T-helper 1 cell treated with Interleukin-12 subunit alpha and Interleukin-12 subunit beta and Interleukin-4 antibody, amounts not matched to agents 30 μg/mL and 1 μg/mL, for 36 hours (primary cell): ENCODE results near the gene UBA1.
A peak's percentile ranks its signal among the peaks of the same experiment; 100 is the strongest.

ENCODE experiments used
- H3K27ac Mint-ChIP-seq: one replicate; pipeline ENCODE4 v1.8.0; 2021; ENCODE audit warnings: mild to moderate bottlenecking, mixed read lengths
- H3K27me3 Mint-ChIP-seq: one replicate; pipeline ENCODE4 v1.8.0; 2021; ENCODE audit warnings: low read depth, mixed read lengths
- H3K36me3 Mint-ChIP-seq: one replicate; pipeline ENCODE4 v1.8.0; 2021; ENCODE audit warnings: low read depth, mixed read lengths
- H3K4me1 Mint-ChIP-seq: one replicate; pipeline ENCODE4 v1.8.0; 2021; ENCODE audit warnings: low read depth, mixed read lengths
- H3K4me3 Mint-ChIP-seq: one replicate; pipeline ENCODE4 v1.8.0; 2021; ENCODE audit warnings: mild to moderate bottlenecking, moderate library complexity, mixed read lengths
- H3K9me3 Mint-ChIP-seq: one replicate; pipeline ENCODE4 v1.8.0; 2021; ENCODE audit warnings: mixed read lengths

Gene UBA1

DNA sequence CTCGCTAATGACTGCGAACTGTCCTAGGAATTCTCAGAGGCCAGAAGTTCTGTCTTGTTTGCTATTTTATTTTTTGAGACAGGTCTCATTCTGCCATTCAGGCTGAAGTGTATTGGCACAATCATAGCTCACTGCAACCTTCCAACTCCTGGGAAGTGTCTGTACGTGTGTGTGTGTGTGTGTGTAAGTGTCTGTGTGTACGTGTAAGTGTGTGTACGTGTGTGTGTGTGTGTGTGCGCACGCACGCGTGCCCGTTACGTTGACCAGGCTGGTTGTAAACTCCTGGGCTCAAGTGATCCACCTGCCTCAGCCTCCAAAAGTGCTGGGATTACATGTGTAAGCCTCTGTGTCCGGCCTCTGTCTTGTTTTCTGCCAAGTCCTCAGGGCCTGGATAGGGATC is 14.5 kb downstream of the UBA1 start:
- Mint-ChIP-seq H3K27ac (no peak overlapping the region), H3K4me1 (peaks cover 6% of the 10 kb centered on the region), H3K27me3 (no peaks in the 10 kb centered on the region), H3K9me3 (no peaks in the 10 kb centered on the region), H3K36me3 (peaks cover 37% of the 10 kb centered on the region), H3K4me3 (no peak overlapping the region)

DNA sequence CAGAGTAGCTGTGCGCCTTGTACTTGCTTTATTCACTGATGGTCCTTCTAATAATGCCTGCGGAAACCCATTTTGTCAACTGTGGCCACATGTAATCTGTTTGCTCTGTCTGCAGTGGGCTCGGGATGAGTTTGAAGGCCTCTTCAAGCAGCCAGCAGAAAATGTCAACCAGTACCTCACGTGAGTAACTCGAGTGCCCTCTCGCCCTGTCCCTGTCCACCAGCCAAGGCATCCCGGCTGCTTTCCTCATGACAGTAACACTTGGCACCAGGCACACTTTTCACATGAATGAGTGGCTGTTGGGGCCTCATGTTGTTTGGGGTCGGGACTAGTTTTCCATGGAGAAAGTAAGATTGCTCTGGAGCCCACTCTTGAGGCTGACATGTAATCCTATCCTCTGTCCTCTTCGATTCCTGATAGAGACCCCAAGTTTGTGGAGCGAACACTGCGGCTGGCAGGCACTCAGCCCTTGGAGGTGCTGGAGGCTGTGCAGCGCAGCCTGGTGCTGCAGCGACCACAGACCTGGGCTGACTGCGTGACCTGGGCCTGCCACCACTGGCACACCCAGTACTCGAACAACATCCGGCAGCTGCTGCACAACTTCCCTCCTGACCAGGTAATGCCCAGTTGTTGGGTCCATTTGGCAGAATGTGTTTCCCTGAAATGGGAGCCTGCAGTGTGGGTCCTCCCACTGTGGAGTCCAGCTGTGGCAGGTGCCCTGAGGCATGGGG is 16.0 kb downstream of the UBA1 start:
- Mint-ChIP-seq H3K27me3 (no peaks in the 10 kb centered on the region), H3K27ac (no peak overlapping the region), H3K9me3 (no peaks in the 10 kb centered on the region), H3K4me3 (no peak overlapping the region), H3K36me3 (peaks cover 40% of the 10 kb centered on the region), H3K4me1 (peaks cover 6% of the 10 kb centered on the region)

DNA sequence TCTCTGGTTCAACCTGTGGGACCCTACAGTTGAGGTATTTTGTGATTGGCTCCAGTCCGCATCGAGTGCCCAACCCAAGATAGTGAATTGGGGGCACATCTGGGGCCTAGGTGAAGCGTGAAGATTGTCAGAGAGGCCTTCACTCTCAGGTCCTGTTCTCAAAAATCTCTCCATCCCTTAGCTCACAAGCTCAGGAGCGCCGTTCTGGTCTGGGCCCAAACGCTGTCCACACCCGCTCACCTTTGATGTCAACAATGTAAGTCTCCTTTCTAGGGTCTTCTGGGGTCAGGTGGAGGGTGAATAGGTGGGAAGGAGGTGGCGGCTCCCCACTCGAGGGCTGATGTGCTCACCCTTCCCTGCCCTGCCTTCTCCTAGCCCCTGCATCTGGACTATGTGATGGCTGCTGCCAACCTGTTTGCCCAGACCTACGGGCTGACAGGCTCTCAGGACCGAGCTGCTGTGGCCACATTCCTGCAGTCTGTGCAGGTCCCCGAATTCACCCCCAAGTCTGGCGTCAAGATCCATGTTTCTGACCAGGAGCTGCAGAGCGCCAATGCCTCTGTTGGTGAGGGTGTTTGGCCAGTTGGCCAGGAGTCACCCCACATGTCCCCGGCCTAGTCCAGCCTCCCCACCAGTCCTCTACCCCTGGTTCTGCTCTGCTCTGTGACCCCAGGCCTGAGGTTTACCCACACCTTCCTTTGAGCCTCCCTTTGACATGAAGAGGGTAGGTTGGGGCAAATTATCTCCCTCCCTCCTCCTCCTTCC is 17.2 kb downstream of the UBA1 start:
- Mint-ChIP-seq H3K27ac (no peak overlapping the region), H3K4me3 (no peak overlapping the region), H3K27me3 (no peaks in the 10 kb centered on the region), H3K4me1 (peaks cover 6% of the 10 kb centered on the region), H3K36me3 (peaks cover 43% of the 10 kb centered on the region), H3K9me3 (no peaks in the 10 kb centered on the region)

DNA sequence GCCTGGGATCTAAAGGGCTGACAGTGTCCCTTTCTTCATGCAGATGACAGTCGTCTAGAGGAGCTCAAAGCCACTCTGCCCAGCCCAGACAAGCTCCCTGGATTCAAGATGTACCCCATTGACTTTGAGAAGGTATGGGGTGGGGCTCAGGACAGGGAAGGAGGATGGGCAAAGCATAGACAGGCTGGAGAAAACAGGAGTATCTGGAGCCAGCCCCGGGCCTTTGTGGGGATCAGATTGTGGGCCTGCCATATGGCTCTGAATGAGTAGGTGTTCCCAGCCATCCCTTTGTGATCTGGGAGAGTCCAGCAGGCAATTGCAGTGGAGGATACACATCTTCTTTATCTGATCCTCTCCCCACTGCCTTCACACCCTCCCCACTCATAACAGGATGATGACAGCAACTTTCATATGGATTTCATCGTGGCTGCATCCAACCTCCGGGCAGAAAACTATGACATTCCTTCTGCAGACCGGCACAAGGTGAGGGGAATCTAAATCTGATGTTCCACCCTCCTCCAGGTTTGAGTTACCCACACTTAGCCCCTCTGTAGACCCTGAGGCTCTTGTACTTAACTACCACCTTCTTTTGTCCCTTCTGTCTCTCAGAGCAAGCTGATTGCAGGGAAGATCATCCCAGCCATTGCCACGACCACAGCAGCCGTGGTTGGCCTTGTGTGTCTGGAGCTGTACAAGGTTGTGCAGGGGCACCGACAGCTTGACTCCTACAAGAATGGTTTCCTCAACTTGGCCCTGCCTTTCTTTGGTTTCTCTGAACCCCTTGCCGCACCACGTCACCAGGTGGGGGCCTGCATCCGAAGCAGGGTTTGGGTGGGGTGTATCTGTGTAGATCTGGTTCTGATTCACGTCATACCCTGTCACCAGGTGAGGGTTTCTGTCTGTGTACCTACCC is 19.0 kb downstream of the UBA1 start:
- Mint-ChIP-seq H3K36me3 (peaks cover 37% of the 10 kb centered on the region), H3K27ac (no peak overlapping the region), H3K27me3 (no peaks in the 10 kb centered on the region), H3K4me1 (peaks cover 12% of the 10 kb centered on the region), H3K9me3 (no peaks in the 10 kb centered on the region), H3K4me3 (no peak overlapping the region)

DNA sequence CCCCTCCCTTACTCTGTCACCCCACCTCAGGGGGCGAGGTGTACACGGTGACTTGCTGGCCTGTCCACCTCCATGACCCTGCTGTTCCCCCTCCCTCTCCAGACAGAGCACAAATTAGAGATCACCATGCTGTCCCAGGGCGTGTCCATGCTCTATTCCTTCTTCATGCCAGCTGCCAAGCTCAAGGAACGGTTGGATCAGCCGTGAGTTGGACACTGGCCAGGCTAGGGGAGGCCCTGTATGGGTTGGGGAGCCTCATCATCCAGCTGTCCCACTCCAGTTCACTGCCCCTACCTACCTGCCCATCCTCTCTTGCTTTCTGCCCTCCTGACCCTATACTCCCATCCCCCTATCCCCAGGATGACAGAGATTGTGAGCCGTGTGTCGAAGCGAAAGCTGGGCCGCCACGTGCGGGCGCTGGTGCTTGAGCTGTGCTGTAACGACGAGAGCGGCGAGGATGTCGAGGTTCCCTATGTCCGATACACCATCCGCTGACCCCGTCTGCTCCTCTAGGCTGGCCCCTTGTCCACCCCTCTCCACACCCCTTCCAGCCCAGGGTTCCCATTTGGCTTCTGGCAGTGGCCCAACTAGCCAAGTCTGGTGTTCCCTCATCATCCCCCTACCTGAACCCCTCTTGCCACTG is 20.9 kb downstream of the UBA1 start:
- peaks cover 33% of the 10 kb centered on the region for H3K36me3 Mint-ChIP-seq
- peaks cover 15% of the 10 kb centered on the region for H3K4me1 Mint-ChIP-seq
- H3K27me3 Mint-ChIP-seq, result no peaks in the 10 kb centered on the region
- H3K27ac Mint-ChIP-seq, result no peak overlapping the region
- H3K9me3 Mint-ChIP-seq, result no peaks in the 10 kb centered on the region
- H3K4me3 Mint-ChIP-seq, result no peak overlapping the region

DNA sequence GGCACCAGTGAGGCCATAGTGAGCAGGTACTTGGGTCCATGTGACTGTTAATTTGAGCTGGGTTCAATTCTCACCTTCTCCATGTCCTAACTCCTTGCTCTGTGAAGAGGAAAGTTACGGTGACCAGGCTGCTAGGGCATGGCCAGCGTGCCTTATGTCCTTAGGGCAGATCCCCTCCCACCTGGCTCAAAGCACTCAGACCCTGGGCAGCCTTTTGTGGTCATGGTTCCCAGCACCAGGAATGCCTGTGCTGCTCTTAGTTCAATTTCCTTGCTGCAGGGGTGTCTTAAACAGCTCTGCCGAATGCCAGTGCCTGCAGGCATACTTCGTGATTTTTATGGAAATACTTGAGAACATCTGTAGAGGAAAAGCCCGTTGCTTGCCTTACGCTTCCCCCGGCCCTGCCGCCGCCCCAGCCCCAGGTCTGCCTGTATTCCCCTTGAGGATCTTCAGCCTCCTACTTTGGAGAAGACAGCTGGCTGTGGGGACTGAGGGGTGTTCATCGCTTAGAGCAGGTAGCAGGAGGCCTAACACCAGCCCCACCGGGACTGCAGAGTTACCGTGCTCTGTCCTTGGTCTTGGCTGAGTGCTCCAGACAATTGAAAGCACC is 21.8 kb downstream of the UBA1 start:
- no peaks in the 10 kb centered on the region for H3K9me3 Mint-ChIP-seq
- H3K36me3 Mint-ChIP-seq, result peaks cover 32% of the 10 kb centered on the region
- H3K4me3 Mint-ChIP-seq, result no peak overlapping the region
- peaks cover 23% of the 10 kb centered on the region for H3K4me1 Mint-ChIP-seq
- no peaks in the 10 kb centered on the region for H3K27me3 Mint-ChIP-seq
- no peak overlapping the region for H3K27ac Mint-ChIP-seq

DNA sequence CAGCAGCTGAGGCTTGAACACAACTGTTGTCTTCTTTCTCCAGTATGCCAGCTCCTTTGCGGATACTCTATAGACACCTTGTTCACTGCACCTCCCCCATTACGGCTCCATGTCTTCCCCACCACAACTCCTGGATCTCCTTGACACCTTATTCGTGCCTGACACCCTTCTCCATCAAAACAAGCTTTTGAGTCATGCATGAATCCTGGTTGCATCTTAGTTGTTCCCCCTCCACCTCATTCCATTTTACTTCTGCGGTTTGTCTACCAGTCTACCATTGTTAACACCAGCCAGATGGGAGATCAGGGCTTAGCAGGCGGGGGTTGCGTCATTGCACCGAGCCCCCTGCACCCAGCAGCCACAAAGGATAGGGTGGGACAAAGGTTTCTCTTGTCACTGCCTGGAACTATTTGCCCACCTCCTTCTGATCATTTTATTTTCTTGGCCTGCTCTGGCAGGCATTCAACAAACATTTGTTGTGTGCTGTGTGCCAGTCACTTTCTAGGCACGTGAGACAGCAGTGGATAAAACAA is 22.8 kb downstream of the UBA1 start:
- H3K36me3 Mint-ChIP-seq, result peaks cover 29% of the 10 kb centered on the region
- H3K4me1 Mint-ChIP-seq, result peaks cover 29% of the 10 kb centered on the region
- no peaks in the 10 kb centered on the region for H3K27me3 Mint-ChIP-seq
- peak overlapping the region; percentile 93 for H3K4me3 Mint-ChIP-seq
- no peaks in the 10 kb centered on the region for H3K9me3 Mint-ChIP-seq
- peak overlapping the region; percentile 100 for H3K27ac Mint-ChIP-seq

DNA sequence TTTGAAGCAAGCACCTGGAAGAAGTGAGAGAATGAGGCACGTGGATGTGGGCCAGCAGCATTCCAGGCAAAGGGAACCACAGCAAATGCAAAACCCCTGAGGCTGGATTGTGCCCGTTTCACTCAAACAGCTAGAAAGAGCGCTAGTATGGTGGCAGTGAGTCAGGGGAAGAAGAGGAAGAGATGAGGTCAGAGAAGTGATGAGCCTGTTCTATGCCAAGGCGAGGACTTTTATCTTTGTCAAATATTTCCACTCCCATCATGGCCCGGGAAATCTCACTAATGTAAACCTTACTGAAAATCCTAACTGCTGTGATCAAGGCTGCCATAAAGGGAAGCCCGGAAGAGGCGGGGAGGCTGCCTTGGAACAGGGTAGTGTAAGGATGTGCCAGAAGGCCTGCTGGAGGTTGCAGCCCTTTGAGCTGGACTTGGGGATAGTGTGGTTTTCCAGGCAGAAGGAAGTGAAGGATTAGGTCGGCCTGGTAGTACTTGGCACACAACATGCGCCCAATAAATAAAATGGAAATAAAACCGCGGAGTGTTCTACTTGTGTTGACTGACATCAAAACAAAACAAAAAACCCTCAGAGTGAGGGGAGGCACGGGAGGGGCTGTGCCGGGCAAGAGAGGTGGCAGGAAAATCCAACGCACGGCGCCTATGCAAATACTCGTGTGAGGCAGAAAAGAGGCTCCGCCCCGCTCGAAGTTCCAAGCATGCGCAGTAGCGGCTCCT is 23.7 kb downstream of the UBA1 start:
- Mint-ChIP-seq H3K4me3 (peak overlapping the region; percentile 93), H3K36me3 (peaks cover 21% of the 10 kb centered on the region), H3K4me1 (peaks cover 26% of the 10 kb centered on the region), H3K9me3 (no peaks in the 10 kb centered on the region), H3K27ac (peak overlapping the region; percentile 100), H3K27me3 (no peaks in the 10 kb centered on the region)

DNA sequence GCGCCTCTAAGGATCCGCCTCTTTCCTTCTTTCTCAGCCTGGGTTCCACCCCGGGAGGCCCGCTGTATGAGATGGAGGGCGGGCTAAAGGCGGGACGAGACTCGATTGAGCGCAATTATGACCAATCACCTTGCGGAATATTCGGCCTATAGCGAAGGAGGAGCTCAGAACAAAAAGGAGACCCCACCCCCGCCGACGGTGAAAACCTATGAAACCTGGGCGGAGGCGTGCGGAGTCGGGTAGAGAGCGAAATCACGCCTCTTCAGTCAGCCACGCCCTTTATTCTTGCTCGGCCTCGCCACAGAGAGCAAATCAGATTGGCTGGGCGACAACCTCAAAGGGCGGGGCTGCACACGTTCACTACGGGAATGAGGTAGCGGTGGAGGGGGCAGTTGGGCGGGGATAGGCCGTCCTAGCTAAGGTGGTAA is 24.2 kb downstream of the UBA1 start:
- Mint-ChIP-seq H3K4me3 (peak overlapping the region; percentile 93), H3K9me3 (no peaks in the 10 kb centered on the region), H3K4me1 (peaks cover 26% of the 10 kb centered on the region), H3K27ac (peak overlapping the region; percentile 100), H3K27me3 (no peaks in the 10 kb centered on the region), H3K36me3 (peaks cover 19% of the 10 kb centered on the region)

DNA sequence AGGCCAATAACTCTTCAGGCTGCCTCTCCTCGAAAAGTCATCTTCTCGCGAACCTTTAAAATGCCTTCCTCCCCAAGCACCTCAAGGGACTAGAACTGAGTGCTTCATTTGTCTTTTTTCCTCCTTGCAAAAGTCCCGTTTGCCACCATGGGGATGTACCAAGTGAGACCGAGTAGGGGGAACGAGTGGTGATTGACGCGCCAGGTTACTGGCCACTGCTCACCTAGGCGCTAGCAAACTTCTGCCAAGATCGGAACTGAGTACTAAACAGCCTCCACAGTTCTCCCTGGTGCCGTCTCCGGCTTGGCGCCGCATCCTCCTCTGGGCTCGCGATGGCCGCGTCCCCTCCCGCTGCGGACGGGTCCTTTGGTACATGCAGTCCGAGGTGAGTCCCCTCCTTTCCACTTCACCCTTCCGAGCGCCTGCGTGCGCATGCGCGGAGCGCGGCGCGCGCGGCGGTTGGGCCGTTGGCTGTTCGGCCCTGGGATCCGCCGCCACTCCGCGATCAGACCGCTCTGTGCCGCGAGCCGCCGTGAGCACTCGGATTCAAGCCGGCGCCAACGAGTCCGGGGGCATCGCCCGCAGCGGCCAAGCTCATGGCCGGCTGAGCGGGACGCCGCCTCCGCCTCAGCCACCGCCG is 24.8 kb downstream of the UBA1 start, which contains the start of gene CDK16:
CDK16 (plus strand) TSS at position 402 of the 640 bp plus-strand sequence. CDS start 4,877 bp downstream, outside the sequence.
- peak within 1 kb of the TSS; percentile 100 for H3K27ac Mint-ChIP-seq
- H3K36me3 Mint-ChIP-seq, result peaks cover 15% of the 10 kb centered on the region
- H3K4me1 Mint-ChIP-seq, result peaks cover 26% of the 10 kb centered on the region
- H3K4me3 Mint-ChIP-seq, result peak within 1 kb of the TSS; percentile 93
- no peaks in the 10 kb centered on the region for H3K9me3 Mint-ChIP-seq
- H3K27me3 Mint-ChIP-seq, result no peaks in the 10 kb centered on the region

DNA sequence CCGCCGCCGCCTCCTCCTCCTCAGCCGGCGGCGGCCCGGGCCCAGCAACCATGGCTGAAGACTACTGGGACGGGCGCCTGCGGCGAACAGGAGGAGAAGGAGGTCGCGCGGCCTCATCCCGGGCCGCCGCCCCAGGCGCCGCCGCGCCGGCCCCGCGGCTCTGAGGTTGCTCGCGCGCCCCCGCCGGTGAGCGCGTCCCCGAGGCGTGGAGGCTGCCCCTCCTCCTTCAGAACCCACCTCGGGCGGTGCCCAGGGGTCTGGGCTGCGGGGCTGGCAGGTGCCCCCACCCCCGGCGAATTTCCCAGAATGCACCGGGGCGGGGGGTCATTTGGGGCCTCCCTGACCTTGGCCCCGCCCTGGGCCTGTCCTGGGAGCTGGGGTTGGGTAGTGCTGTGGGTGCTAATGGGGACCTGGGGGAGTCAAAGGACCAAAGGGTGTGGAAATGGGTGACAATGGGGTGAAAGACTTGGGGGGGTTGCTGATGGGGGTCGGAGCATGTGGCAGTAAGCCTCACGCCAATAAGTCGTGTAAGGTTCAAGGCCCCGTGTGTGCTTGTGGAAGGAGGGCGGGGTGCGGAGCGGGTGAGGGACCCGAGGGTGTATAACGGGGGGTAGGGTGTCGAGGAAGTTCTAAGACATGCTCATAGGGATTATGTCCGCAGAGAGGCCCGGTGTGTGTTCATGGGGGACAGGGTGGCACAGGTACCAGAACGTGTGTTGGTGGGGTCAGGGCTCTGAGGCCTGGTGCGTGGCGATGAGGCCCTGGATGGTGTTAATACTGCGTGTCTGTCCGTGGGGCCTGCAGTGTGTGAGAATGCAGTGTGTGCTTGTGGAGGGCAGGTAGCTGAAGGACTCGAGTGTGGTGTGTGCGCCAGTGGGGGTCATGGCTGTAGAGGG is 25.5 kb downstream of the UBA1 start:
- H3K27me3 Mint-ChIP-seq, result no peaks in the 10 kb centered on the region
- H3K27ac Mint-ChIP-seq, result peak overlapping the region; percentile 86
- H3K4me1 Mint-ChIP-seq, result peaks cover 26% of the 10 kb centered on the region
- peak overlapping the region; percentile 93 for H3K4me3 Mint-ChIP-seq
- H3K36me3 Mint-ChIP-seq, result peaks cover 13% of the 10 kb centered on the region
- H3K9me3 Mint-ChIP-seq, result no peaks in the 10 kb centered on the region

DNA sequence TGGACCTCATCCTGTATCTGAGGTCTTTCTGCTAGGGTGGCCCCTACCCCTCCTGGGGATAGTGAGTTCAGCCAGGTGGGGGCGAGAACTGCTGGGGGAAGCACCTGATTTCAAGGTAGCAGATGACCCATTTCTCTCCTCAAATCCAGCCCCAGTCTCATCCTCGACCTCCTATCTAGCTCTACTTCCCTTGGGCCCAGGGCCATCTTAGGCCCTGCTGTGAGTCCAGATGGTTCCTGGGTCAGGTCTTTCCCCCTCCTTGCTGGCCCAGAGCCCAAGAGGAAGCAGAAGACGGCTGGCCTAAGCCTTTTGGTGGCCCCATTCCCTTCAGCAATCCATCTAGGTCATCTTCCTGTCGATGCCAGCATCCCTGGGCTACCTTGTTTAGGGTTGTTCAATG is 28.1 kb downstream of the UBA1 start:
- no peaks in the 10 kb centered on the region for H3K27me3 Mint-ChIP-seq
- peak overlapping the region; percentile 11 for H3K27ac Mint-ChIP-seq
- H3K4me1 Mint-ChIP-seq, result peaks cover 25% of the 10 kb centered on the region
- peaks cover 12% of the 10 kb centered on the region for H3K36me3 Mint-ChIP-seq
- no peak overlapping the region for H3K4me3 Mint-ChIP-seq
- no peaks in the 10 kb centered on the region for H3K9me3 Mint-ChIP-seq
